Naive B cell (primary cell): Measurements from ENCODE around the gene CALU. TPM values are rescaled to one million over a fixed set of nuclear protein-coding genes. Genes with fewer than 3 reads are reported as not detected.

Source experiments
- ATAC-seq, 2 donors: fragments of 150-1000 bp; cut with Tn5 transposase; 2 replicates each; pipeline ENCODE4 v1.10.0; 2021; ENCODE audit warnings: low read depth in 2 of 2, mild to moderate bottlenecking in 2 of 2, moderate library complexity in 2 of 2
- DNase-seq: peaks from one replicate; pipeline ENCODE4 v3.0.0; 2022
- H3K27ac Mint-ChIP-seq, 6 donors: one replicate each; pipeline ENCODE4 v1.8.0; 2020 to 2022; ENCODE audit warnings: mild to moderate bottlenecking in 6 of 6, mixed read lengths in 6 of 6, moderate library complexity in 5 of 6, inconsistent platforms in 2 of 6
- H3K27me3 Mint-ChIP-seq, 3 donors: one replicate each; pipeline ENCODE4 v1.8.0; 2021 to 2022; ENCODE audit warnings: mixed read lengths in 3 of 3, mild to moderate bottlenecking in 1 of 3
- H3K36me3 Mint-ChIP-seq, 2 donors: one replicate each; pipeline ENCODE4 v1.8.0; 2020 to 2022; ENCODE audit warnings: mixed read lengths in 2 of 2, inconsistent platforms in 1 of 2, mild to moderate bottlenecking in 1 of 2
- H3K4me1 Mint-ChIP-seq, 3 donors: one replicate each; pipeline ENCODE4 v1.8.0; 2020 to 2022; ENCODE audit warnings: mixed read lengths in 3 of 3, inconsistent platforms in 1 of 3, mild to moderate bottlenecking in 1 of 3, moderate library complexity in 1 of 3
- H3K4me3 Mint-ChIP-seq, 8 donors: one replicate each; pipeline ENCODE4 v1.8.0; 2020 to 2022; ENCODE audit warnings: mild to moderate bottlenecking in 8 of 8, mixed read lengths in 8 of 8, moderate library complexity in 8 of 8, inconsistent platforms in 2 of 8
- H3K9me3 Mint-ChIP-seq, 7 donors: one replicate each; pipeline ENCODE4 v1.8.0; 2020 to 2022; ENCODE audit warnings: mixed read lengths in 7 of 7, mild to moderate bottlenecking in 5 of 7, inconsistent platforms in 2 of 7, moderate library complexity in 1 of 7
- polyA plus RNA-seq, 6 donors: library from polyadenylated mRNA; unstranded; fragments of 300-500 nt; fragmentation: Illumina TruSeq; gene quantifications; one replicate each; pipeline ENCODE4 v1.2.3, GENCODE V29; 2021; ENCODE audit warnings: low read depth in 6 of 6

The CALU gene
- polyA plus RNA-seq, 6 donors from 2014 or later = 19.2 to 29.6 (median 21.0) TPM

GRCh38 chr7:128707752-128708151 lies 31.4 kb upstream of the CALU start:
- Mint-ChIP-seq H3K27me3 (peaks cover 0 to 10% (median 0%) of the 10 kb centered on the region in 3 donors), H3K9me3 (peaks cover 0 to 5% (median 0%) of the 10 kb centered on the region in 7 donors), H3K27ac (no peak overlapping the region), H3K36me3 (peaks cover 0 to 4% of the 10 kb centered on the region in 2 donors), H3K4me3 (no peak overlapping the region), H3K4me1 (no peaks in the 10 kb centered on the region)
- ATAC-seq (no peak), DNase-seq (no peak)

DNA sequence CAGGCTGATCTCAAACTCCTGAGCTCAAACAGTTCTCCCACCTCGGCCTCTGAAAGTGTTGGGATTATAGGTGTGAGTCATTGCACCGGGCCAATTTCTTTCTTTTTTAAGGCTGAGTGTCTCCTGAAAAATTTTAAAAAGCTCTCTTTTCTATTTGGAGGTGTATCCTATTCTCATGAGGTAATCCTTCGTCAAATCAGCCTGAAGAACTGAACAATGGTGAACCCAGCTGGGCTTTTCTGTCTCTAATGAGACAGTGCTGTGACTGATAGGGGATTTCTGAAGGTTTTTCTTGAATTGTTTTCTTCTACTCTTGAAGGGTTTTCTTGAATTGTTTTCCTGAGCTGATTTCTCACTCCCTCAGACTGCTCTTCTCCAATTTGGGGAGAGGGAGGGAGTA lies 30.9 kb upstream of the CALU start:
- H3K9me3 Mint-ChIP-seq = peaks cover 0 to 10% (median 0%) of the 10 kb centered on the region in 7 donors
- DNase-seq (no peak), ATAC-seq (no peak)
- no peak overlapping the region for H3K27ac Mint-ChIP-seq
- peaks cover 0 to 14% (median 0%) of the 10 kb centered on the region in 3 donors for H3K27me3 Mint-ChIP-seq
- no peaks in the 10 kb centered on the region for H3K4me1 Mint-ChIP-seq
- H3K4me3 Mint-ChIP-seq = no peak overlapping the region
- H3K36me3 Mint-ChIP-seq = peaks cover 0 to 4% of the 10 kb centered on the region in 2 donors

DNA sequence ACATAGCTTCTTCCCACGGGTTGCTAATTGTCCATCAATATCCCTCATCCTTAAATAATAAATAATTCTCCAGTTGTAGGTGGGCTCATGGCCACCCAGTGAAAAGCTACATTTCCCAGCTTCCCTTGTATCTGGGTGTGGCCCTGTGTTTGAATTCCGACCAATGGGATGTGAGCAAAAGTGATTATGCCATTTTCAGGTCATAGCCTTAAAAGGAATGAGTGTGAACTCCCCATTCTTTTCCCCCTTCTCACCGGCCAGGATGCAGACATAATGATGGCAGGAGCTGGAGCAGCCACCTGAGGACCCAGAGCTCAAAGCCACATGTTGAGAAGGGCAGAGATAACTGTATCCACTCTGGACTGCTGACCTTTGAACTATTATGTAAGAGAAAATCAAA lies 30.3 kb upstream of the CALU start:
- ATAC-seq (no peak), DNase-seq (no peak)
- no peak overlapping the region for H3K27ac Mint-ChIP-seq
- H3K4me1 Mint-ChIP-seq = no peaks in the 10 kb centered on the region
- H3K27me3 Mint-ChIP-seq = peaks cover 0 to 20% (median 3%) of the 10 kb centered on the region in 3 donors
- H3K36me3 Mint-ChIP-seq = peaks cover 0 to 4% of the 10 kb centered on the region in 2 donors
- no peak overlapping the region for H3K4me3 Mint-ChIP-seq
- peaks cover 0 to 13% (median 0%) of the 10 kb centered on the region in 7 donors for H3K9me3 Mint-ChIP-seq

DNA sequence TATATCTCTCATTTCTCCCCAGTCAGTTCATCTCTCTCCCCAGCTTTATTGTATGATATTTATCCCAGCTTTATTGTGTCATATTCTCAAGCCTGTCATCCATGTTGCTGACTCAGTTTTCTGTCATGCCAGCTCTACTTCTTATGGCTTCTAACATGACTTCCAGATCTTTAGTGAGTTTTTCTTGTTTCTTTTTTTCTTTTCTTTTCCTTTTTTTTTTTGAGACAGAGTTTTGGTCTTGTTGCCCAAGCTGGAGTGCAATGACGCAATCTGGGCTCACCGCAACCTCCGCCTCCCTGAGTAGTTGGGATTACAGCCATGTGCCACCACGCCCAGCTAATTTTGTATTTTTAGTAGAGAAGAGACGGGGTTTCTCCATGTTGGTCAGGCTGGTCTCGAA lies 28.7 kb upstream of the CALU start:
- DNase-seq (no peak), ATAC-seq (no peak)
- Mint-ChIP-seq H3K9me3 (peaks cover 0 to 13% (median 0%) of the 10 kb centered on the region in 7 donors), H3K4me1 (no peaks in the 10 kb centered on the region), H3K27me3 (peaks cover 6 to 27% (median 11%) of the 10 kb centered on the region in 3 donors), H3K27ac (no peak overlapping the region), H3K4me3 (no peak overlapping the region), H3K36me3 (peaks cover 0 to 4% of the 10 kb centered on the region in 2 donors)

DNA sequence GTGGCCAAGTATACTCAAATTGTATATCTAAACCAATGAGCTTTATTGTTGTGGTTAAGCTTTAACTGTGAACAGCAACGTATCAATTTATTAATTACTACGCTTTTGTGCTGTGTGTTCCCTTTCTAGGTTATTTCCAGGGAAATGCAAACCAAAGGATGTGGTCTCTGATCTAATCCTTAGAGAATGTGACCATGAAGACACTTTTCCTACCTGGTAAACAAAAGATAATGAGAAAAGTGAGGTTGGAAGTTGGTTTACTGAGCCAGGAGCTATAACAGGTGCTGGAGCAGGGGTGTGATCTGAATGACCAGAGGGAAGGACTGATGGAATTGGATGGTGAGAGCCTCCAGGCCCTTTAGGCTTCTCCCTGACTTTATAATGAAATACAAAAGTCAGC lies 25.4 kb upstream of the CALU start:
- Mint-ChIP-seq H3K27me3 (peaks cover 18 to 44% (median 28%) of the 10 kb centered on the region in 3 donors), H3K9me3 (peaks cover 0 to 13% (median 0%) of the 10 kb centered on the region in 7 donors), H3K4me3 (no peak overlapping the region), H3K27ac (no peak overlapping the region), H3K4me1 (no peaks in the 10 kb centered on the region), H3K36me3 (no peaks in the 10 kb centered on the region)
- no peak for ATAC-seq
- no peak for DNase-seq

- no peaks in the 10 kb centered on the region for H3K4me1 Mint-ChIP-seq
- no peak overlapping the region for H3K4me3 Mint-ChIP-seq
- no peak for DNase-seq
- peaks cover 18 to 44% (median 28%) of the 10 kb centered on the region in 3 donors for H3K27me3 Mint-ChIP-seq
- no peak overlapping the region for H3K27ac Mint-ChIP-seq
- no peaks in the 10 kb centered on the region for H3K36me3 Mint-ChIP-seq
- H3K9me3 Mint-ChIP-seq = peaks cover 0 to 13% (median 0%) of the 10 kb centered on the region in 7 donors
- no peak for ATAC-seq
These were observed 24.3 kb upstream of the CALU start for GRCh38 chr7:128714701-128715495.

- no peak overlapping the region for H3K4me3 Mint-ChIP-seq
These were observed 20.1 kb upstream of the CALU start for GRCh38 chr7:128718967-128719642.

DNA sequence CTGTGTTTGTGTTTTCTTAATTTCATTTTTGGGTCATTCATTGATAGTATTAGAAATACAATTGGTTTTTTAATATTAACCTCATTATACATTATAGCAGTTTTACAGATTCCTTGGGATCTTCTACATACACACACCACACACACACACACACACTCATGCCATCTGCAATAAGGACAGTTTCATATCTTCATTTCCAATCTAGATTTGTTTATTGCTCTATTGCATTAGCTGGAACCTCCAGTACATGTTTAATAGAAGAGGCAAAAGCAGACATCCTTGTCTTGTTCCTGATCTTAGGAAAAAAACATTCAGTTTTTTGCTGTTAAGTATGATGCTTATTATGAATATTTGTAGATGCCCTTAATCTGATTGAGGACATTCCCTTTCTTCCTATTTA lies 17.8 kb upstream of the CALU start:
- no peak for DNase-seq
- Mint-ChIP-seq H3K36me3 (no peaks in the 10 kb centered on the region), H3K27ac (no peak overlapping the region), H3K27me3 (peaks cover 10 to 16% (median 14%) of the 10 kb centered on the region in 3 donors), H3K9me3 (no peaks in the 10 kb centered on the region), H3K4me3 (no peak overlapping the region), H3K4me1 (peaks cover 0 to 7% (median 0%) of the 10 kb centered on the region in 3 donors)
- ATAC-seq = no peak

More at GRCh38 chr7:128718967-128719642, 20.1 kb upstream of the CALU start:
- Mint-ChIP-seq H3K27me3 (peaks cover 12 to 30% (median 28%) of the 10 kb centered on the region in 3 donors), H3K4me1 (no peaks in the 10 kb centered on the region), H3K9me3 (no peaks in the 10 kb centered on the region), H3K27ac (peak overlapping the region in 1 of 6 donors; percentile 0), H3K36me3 (no peaks in the 10 kb centered on the region)
- DNase-seq = no peak
- ATAC-seq = no peak

DNA sequence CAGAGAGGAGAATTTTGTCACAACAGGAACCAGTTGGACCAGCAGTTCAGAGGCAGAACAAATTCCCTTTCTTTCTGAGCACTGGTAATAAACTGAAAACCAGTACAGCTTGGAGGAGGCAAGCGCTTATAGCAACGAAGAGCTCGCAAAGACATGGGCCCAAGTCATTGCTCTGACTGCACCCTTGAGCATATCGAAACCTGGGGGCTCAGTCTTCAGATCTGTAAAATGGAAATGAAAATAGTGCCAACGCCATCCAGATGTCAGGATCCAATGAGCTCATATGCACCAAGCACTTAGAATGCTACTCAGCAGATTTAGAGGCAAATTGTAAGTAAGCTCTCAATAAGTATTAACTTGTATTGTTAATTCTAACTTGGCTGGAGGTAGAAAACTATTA lies 14.4 kb upstream of the CALU start:
- Mint-ChIP-seq H3K27me3 (peaks cover 14 to 16% (median 16%) of the 10 kb centered on the region in 3 donors), H3K4me3 (no peak overlapping the region), H3K36me3 (no peaks in the 10 kb centered on the region), H3K4me1 (peaks cover 0 to 7% (median 0%) of the 10 kb centered on the region in 3 donors), H3K9me3 (no peaks in the 10 kb centered on the region), H3K27ac (no peak overlapping the region)
- DNase-seq (no peak), ATAC-seq (no peak)

- H3K4me3 Mint-ChIP-seq = peak overlapping the region in 1 of 8 donors; percentile 65
- peaks cover 0 to 7% (median 0%) of the 10 kb centered on the region in 3 donors for H3K4me1 Mint-ChIP-seq
- ATAC-seq (no peak), DNase-seq (no peak)
- H3K36me3 Mint-ChIP-seq = no peaks in the 10 kb centered on the region
- no peaks in the 10 kb centered on the region for H3K9me3 Mint-ChIP-seq
- peaks cover 14 to 16% (median 16%) of the 10 kb centered on the region in 3 donors for H3K27me3 Mint-ChIP-seq
- H3K27ac Mint-ChIP-seq = peak overlapping the region in 1 of 6 donors; percentile 65
These were observed 13.6 kb upstream of the CALU start for GRCh38 chr7:128725531-128725930.

- Mint-ChIP-seq H3K4me3 (no peak overlapping the region), H3K36me3 (no peaks in the 10 kb centered on the region), H3K9me3 (no peaks in the 10 kb centered on the region), H3K4me1 (peaks cover 0 to 7% (median 0%) of the 10 kb centered on the region in 3 donors), H3K27me3 (peaks cover 14 to 16% (median 16%) of the 10 kb centered on the region in 3 donors), H3K27ac (no peak overlapping the region)
- ATAC-seq = no peak
- no peak for DNase-seq
These were observed 13.0 kb upstream of the CALU start for GRCh38 chr7:128726059-128726736.

GRCh38 chr7:128726737-128727072 lies 12.5 kb upstream of the CALU start:
- Mint-ChIP-seq H3K27me3 (peaks cover 14 to 16% (median 16%) of the 10 kb centered on the region in 3 donors), H3K4me3 (no peak overlapping the region), H3K9me3 (no peaks in the 10 kb centered on the region), H3K36me3 (no peaks in the 10 kb centered on the region), H3K4me1 (peaks cover 0 to 7% (median 0%) of the 10 kb centered on the region in 3 donors), H3K27ac (no peak overlapping the region)
- no peak for ATAC-seq
- no peak for DNase-seq

- Mint-ChIP-seq H3K27ac (no peak overlapping the region), H3K27me3 (peaks cover 14 to 16% (median 16%) of the 10 kb centered on the region in 3 donors), H3K4me3 (no peak overlapping the region), H3K9me3 (no peaks in the 10 kb centered on the region), H3K4me1 (peaks cover 0 to 7% (median 0%) of the 10 kb centered on the region in 3 donors), H3K36me3 (no peaks in the 10 kb centered on the region)
- no peak for DNase-seq
- no peak for ATAC-seq
These were observed 11.9 kb upstream of the CALU start for GRCh38 chr7:128727239-128727638.
